Type B pancreatic cell (in vitro differentiated cells): ENCODE results near the gene GPR22. TPM values are rescaled to one million over a fixed set of nuclear protein-coding genes. Genes with fewer than 3 reads are reported as not detected.

Experiments used
- DNase-seq: peaks from one replicate; pipeline ENCODE4 v3.0.0; 2021; ENCODE audit warnings: mixed read lengths; ENCODE audit not compliant: unreplicated experiment; ENCODE audit errors: extremely low spot score
- H3K27ac Mint-ChIP-seq: 2 replicates; pipeline ENCODE4 v1.8.0; 2021; ENCODE audit warnings: mild to moderate bottlenecking, mixed read lengths
- H3K27me3 Mint-ChIP-seq: 2 replicates; pipeline ENCODE4 v1.8.0; 2021; ENCODE audit warnings: mixed read lengths
- H3K36me3 Mint-ChIP-seq: 2 replicates; pipeline ENCODE4 v1.8.0; 2021; ENCODE audit warnings: mixed read lengths
- H3K4me1 Mint-ChIP-seq: one replicate; pipeline ENCODE4 v1.8.0; 2021; ENCODE audit warnings: mixed read lengths; ENCODE audit not compliant: unreplicated experiment
- H3K4me3 Mint-ChIP-seq: 2 replicates; pipeline ENCODE4 v1.8.0; 2021; ENCODE audit warnings: mild to moderate bottlenecking, mixed read lengths
- H3K9me3 Mint-ChIP-seq: 2 replicates; pipeline ENCODE4 v1.8.0; 2021; ENCODE audit warnings: mixed read lengths
- CTCF ChIP-seq: fragments of 200-600 bp; sonication (generic); conservative IDR thresholded peaks from 2 replicates; pipeline ENCODE4 v1.5.0; 2021; ENCODE audit warnings: antibody characterized with exemption, mild to moderate bottlenecking
- total RNA-seq: library from RNA; stranded (reverse); gene quantifications from 2 replicates; pipeline ENCODE4 v1.2.1, GENCODE V29; 2021; ENCODE audit warnings: low replicate concordance

The GPR22 gene
- total RNA-seq, 1 donor from 2014 or later, result not detected

DNA sequence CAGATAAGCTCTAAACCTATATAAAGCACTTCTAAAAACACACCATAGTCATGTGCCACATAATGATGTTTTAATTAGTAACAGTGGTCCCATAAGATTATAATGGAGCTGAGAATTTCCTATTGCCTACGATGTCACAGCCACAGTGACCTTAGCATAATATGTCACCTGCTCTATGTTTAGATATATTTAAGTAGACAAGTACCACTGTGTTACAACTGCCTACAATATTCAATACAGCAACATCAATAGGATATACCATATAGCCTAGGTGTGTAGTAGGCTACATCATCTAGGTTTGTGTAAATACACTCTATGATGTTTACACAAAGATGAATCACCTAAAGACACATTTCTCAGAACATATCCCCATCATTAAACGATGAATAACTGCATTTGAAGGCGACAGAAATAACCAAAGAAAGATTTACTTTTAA lies 24.5 kb downstream of the GPR22 start:
- peaks cover 4% of the 10 kb centered on the region for H3K36me3 Mint-ChIP-seq
- no peak for DNase-seq
- H3K4me3 Mint-ChIP-seq, result no peak overlapping the region
- no peaks in the 10 kb centered on the region for H3K9me3 Mint-ChIP-seq
- H3K27ac Mint-ChIP-seq, result no peak overlapping the region
- H3K4me1 Mint-ChIP-seq, result no peaks in the 10 kb centered on the region
- TF ChIP-seq CTCF, result no peak
- H3K27me3 Mint-ChIP-seq, result no peaks in the 10 kb centered on the region

GRCh38 chr7:107494884-107495283 lies 25.0 kb downstream of the GPR22 start:
- no peak overlapping the region for H3K4me3 Mint-ChIP-seq
- H3K36me3 Mint-ChIP-seq, result peaks cover 6% of the 10 kb centered on the region
- H3K4me1 Mint-ChIP-seq, result no peaks in the 10 kb centered on the region
- no peaks in the 10 kb centered on the region for H3K27me3 Mint-ChIP-seq
- no peak for DNase-seq
- TF ChIP-seq CTCF, result no peak
- H3K9me3 Mint-ChIP-seq, result no peaks in the 10 kb centered on the region
- H3K27ac Mint-ChIP-seq, result no peak overlapping the region

DNA sequence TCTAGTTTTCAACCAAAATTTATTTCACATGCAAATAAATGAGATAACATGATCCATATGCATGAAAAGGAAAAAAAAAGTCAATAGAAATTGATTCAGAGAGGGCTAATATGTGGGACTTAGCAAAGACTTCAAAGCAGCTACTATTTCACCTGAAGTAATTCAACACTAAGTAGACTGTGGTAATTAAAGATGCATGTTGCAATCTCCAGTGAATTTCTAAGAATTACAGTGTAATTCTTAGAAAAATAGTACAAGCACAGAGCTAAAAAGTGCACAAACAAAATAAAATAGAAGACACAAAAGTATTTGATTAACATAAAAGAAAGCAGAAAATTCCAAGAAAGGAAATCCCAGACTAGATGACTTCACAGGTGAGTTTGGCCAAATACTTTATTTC lies 25.7 kb downstream of the GPR22 start:
- H3K4me1 Mint-ChIP-seq, result no peaks in the 10 kb centered on the region
- H3K27me3 Mint-ChIP-seq, result no peaks in the 10 kb centered on the region
- no peak for DNase-seq
- no peak for TF ChIP-seq CTCF
- H3K4me3 Mint-ChIP-seq, result no peak overlapping the region
- no peak overlapping the region for H3K27ac Mint-ChIP-seq
- H3K9me3 Mint-ChIP-seq, result no peaks in the 10 kb centered on the region
- H3K36me3 Mint-ChIP-seq, result peaks cover 7% of the 10 kb centered on the region

- Mint-ChIP-seq H3K36me3 (peaks cover 10% of the 10 kb centered on the region), H3K9me3 (no peaks in the 10 kb centered on the region), H3K4me1 (no peaks in the 10 kb centered on the region), H3K4me3 (no peak overlapping the region), H3K27me3 (no peaks in the 10 kb centered on the region), H3K27ac (no peak overlapping the region)
- no peak for DNase-seq
- TF ChIP-seq CTCF, result no peak
Observed at GRCh38 chr7:107499731-107500130, 29.9 kb downstream of the GPR22 start.

DNA sequence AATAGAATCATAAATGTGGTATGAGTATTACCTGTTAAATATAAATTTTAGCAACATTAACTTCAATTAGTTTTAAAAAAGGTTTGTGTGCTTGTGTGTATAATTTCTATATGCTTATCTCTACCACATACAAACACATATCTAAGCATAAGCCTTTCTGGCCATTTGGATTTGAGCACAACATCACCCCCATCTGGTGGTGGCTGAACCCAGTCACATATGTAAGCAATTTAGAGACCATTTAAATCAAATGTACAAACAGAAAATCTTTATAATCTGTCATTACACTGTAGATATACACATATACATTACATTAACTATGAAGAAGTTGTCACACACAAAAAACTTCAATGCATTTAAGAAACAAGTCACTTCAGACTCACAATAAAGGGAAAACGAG lies 31.7 kb downstream of the GPR22 start:
- peak; percentile 57 for TF ChIP-seq CTCF
- Mint-ChIP-seq H3K9me3 (no peaks in the 10 kb centered on the region), H3K4me3 (no peak overlapping the region), H3K4me1 (no peaks in the 10 kb centered on the region), H3K36me3 (peaks cover 13% of the 10 kb centered on the region), H3K27ac (no peak overlapping the region), H3K27me3 (no peaks in the 10 kb centered on the region)
- DNase-seq, result no peak

DNA sequence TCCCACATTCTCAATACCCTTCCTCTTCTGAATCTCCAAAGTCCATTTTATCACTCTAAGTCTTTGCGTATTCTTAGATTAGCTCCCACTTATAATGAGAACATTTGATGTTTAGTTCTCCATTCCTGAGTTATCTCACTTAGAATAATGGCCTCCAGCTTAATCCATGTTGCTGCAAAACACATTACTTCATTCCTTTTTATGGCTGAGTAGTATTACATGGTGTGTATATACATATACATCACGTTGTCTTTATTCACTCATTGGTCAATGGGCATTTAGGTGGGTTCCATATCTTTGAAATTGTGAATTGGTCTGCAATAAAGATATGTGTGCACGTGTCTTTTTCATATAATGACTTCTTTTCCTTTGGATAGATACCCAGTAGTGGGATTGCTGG lies 32.3 kb downstream of the GPR22 start:
- no peak for TF ChIP-seq CTCF
- no peak for DNase-seq
- Mint-ChIP-seq H3K27me3 (no peaks in the 10 kb centered on the region), H3K27ac (no peak overlapping the region), H3K4me1 (no peaks in the 10 kb centered on the region), H3K36me3 (peaks cover 13% of the 10 kb centered on the region), H3K4me3 (no peak overlapping the region), H3K9me3 (no peaks in the 10 kb centered on the region)
